Mucosa of descending colon (tissue), 3 donors: ENCODE measurements around the gene RPL10. TPM values are rescaled to one million over a fixed set of nuclear protein-coding genes. Genes with fewer than 3 reads are reported as not detected.

Experiments used
- ATAC-seq: fragments of 200-7000 bp; cut with Tn5 transposase; one replicate; pipeline ENCODE4 v1.9.1; 2020; ENCODE audit warnings: mild to moderate bottlenecking, moderate library complexity
- DNase-seq, 3 donors: peaks; one replicate each; pipeline ENCODE4 v3.0.0-alpha.2; 2020
- H3K36me3 ChIP-seq: fragments of 200-600 bp; one replicate; pipeline ENCODE4 v1.8.0; 2021; ENCODE audit warnings: low read depth, mild to moderate bottlenecking
- H3K4me1 ChIP-seq: fragments of 200-600 bp; one replicate; pipeline ENCODE4 v1.8.0; 2021; ENCODE audit warnings: low read depth, mild to moderate bottlenecking
- H3K4me3 ChIP-seq: fragments of 200-600 bp; one replicate; pipeline ENCODE4 v1.8.0; 2021; ENCODE audit warnings: mild to moderate bottlenecking
- H3K9me3 ChIP-seq: fragments of 200-600 bp; one replicate; pipeline ENCODE4 v1.8.0; 2021; ENCODE audit warnings: mild to moderate bottlenecking
- intact Hi-C, 2 donors: fragments of 100-400 bp; cut with DNase I in 1 of 2; cut with micrococcal nuclease in 1 of 2; formaldehyde crosslinking; loops; one replicate each; pipeline versions ENCODE4 v1.11.0 to v1.11.1; 2022; cut with DNase I, micrococcal nuclease
- total RNA-seq, 3 donors: library from RNA; stranded (reverse); fragmentation: NEBNext Ultra II Directional in 2 of 3; extraction: Animal tissue kit (Norgen Biotek cat#: 25700) in 2 of 3; gene quantifications; one replicate each; pipeline versions ENCODE4 v1.2.1 to v1.2.4, GENCODE V29; 2021 to 2023
- TF ChIP-seq, protein P1 (sequence below): fragments of 200-600 bp; IDR thresholded peaks from one replicate; pipeline ENCODE4 v1.8.0; 2022; ENCODE audit warnings: antibody characterized with exemption, mild to moderate bottlenecking
- donor health status: DM: no; HTN: no; CAD: no; lungs with moderate emphysema.
- donor health status: DM: no; HTN: no; CAD: no.
- donor health status: DM: no; HTN: yes; CAD: no.

The RPL10 gene
- total RNA-seq, 3 donors from 2014 or later = 2,179 to 2,606 (median 2,424) TPM

DNA sequence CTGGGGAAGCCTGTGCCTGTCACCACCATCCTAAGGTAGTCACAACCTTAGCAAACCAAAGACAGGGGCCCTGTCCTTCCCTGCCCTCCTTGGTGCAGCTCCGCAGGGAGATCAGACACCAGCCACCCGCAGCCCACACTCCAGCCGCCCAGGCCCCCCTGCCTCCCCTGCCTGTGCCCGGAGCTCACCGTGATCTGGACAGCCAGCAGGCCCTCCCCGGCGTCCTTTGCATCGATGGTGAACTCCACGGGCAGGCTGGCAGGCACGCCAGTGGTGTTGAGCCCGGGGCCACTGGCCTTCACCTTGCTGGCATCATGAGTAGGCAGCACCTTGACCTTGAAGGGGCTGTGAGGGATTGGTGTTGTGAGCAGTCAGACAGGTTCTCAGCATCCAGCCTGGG lies 40.2 kb upstream of the RPL10 start:
- Histone ChIP-seq H3K4me1 (no peaks in the 10 kb centered on the region), H3K36me3 (no peaks in the 10 kb centered on the region), H3K9me3 (no peaks in the 10 kb centered on the region), H3K4me3 (no peak overlapping the region)
- TF ChIP-seq, protein P1, sequence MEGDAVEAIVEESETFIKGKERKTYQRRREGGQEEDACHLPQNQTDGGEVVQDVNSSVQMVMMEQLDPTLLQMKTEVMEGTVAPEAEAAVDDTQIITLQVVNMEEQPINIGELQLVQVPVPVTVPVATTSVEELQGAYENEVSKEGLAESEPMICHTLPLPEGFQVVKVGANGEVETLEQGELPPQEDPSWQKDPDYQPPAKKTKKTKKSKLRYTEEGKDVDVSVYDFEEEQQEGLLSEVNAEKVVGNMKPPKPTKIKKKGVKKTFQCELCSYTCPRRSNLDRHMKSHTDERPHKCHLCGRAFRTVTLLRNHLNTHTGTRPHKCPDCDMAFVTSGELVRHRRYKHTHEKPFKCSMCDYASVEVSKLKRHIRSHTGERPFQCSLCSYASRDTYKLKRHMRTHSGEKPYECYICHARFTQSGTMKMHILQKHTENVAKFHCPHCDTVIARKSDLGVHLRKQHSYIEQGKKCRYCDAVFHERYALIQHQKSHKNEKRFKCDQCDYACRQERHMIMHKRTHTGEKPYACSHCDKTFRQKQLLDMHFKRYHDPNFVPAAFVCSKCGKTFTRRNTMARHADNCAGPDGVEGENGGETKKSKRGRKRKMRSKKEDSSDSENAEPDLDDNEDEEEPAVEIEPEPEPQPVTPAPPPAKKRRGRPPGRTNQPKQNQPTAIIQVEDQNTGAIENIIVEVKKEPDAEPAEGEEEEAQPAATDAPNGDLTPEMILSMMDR = no peak
- ATAC-seq (no peak), DNase-seq (no peak)
- intact Hi-C loops = no loop called here

DNA sequence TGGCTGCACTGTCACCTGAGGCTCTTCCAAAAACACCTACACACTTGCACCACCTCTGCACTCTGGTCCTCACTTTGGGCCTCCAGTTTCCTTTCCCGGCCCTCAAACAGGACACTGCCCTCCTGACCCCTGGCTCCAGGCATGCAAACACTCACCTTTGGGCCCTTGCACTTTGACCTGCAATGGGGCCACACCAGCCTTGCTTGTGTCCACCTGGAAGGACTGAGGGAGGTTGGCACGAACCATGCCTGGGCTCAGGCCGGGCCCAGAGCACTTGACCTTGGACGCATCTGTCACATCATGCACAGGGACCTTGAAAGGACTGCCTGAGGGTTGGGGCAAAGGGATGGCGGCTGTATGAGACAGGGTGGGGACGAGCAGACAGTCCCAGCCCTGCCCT lies 39.3 kb upstream of the RPL10 start:
- intact Hi-C loops = no loop called here
- DNase-seq = no peak
- Histone ChIP-seq H3K4me1 (no peaks in the 10 kb centered on the region), H3K36me3 (no peaks in the 10 kb centered on the region), H3K9me3 (no peaks in the 10 kb centered on the region), H3K4me3 (no peak overlapping the region)
- ATAC-seq = no peak
- TF ChIP-seq, protein P1 = no peak

DNA sequence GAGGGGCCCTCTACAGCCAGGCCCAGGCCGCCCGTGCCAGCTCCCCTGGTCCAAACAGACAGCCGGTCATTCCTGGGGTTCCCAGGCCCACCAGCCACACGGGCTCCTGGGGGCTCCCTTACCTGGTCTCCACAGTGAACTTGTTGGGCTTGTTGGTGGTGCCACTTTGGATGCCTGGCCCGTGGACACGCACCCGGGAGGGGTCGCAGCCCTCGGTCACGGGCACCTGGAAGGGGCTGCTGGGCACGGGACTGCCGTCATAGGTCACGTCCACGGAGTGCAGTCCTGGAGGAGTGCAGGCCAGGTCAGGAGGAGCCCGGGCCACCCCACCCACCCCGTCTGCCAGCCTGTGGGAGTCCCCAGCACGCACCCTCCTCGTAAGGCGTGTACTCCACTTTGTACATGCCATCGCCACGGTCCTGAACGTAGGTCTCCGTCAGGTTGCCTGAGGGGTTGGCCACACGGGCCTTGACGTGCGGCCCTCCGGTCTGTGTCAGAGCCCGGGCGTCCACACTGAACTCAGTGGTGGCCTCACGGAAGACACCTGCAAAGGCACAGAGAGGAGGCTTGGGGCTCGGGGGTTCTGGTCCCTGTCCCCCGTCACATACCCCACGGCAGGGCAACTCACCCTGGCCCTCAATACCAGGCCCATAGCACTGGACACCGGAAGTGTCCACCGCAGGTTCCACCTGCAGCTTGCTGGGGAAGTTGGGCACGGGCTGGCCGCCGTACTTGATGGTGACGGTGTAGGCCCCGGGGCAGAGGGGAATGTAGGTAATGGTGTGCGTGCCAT lies 38.6 kb upstream of the RPL10 start:
- TF ChIP-seq, protein P1 = no peak
- Histone ChIP-seq H3K4me1 (no peaks in the 10 kb centered on the region), H3K36me3 (no peaks in the 10 kb centered on the region), H3K9me3 (no peaks in the 10 kb centered on the region), H3K4me3 (no peak overlapping the region)
- no peak for DNase-seq
- no peak for ATAC-seq
- intact Hi-C loops = no loop called here

DNA sequence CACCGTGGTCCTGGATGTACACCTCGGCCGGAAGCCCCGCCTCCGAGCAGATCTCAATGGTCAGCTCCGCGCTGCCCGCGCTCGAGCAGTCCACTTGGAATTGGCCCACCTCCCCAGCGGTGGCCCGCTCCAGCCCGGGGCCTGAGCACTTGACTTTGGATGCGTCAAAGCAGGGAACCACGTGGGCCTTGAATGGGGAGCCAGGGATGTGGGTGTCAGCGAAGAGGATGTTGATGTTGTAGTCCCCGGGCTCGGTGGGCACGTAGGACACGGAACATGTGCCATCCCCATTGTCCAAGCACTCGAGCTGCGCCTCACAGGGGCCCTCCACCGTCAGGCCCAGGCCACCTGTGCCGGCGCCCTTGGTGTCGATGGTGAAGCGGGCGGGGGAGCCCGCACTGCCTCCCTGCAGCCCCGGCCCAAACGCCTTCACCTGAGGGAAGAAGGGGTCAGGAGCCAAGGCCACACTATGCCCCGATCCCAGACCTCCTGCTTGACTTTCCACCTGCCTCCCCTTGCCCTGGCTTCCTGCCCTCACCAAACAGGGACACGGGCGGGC lies 37.9 kb upstream of the RPL10 start:
- TF ChIP-seq, protein P1 = no peak
- Histone ChIP-seq H3K9me3 (no peaks in the 10 kb centered on the region), H3K4me3 (no peak overlapping the region), H3K36me3 (no peaks in the 10 kb centered on the region), H3K4me1 (no peaks in the 10 kb centered on the region)
- ATAC-seq (no peak), DNase-seq (no peak)
- intact Hi-C loops = no loop called here

DNA sequence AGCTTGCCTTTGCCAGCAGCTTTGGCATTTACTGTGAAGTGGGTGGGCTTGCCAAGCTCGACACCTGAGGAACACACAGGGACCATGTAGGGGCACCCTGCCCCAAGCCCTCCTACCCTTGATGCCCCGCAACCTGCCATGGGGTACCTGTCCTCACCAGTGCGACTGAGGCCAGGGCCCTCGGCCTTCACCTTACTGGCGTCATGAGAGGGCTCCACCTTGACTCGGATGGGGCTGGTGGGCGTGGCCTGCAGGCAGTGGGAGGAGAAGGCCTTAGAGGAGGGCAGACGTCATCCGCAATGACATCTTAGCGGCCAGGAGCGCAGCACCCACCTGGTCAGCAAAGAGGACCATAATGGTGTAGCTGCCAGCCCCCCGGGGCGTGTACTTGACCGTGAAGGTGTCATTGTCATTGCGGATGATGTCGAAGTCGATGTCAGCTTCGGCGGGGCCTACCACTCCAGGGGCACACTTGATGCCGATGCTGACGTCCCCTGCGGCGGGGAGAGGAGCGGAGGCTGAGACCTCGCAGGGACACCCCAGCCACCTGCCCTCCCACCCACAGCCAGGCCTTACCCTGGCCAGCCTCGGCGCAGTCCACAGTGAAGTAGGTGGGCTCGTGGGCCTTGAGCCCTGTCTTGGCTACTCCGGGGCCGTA lies 36.0 kb upstream of the RPL10 start:
- intact Hi-C loops = no loop called here
- TF ChIP-seq, protein P1 = no peak
- no peaks in the 10 kb centered on the region for H3K4me1 ChIP-seq
- no peaks in the 10 kb centered on the region for H3K36me3 ChIP-seq
- no peak overlapping the region for H3K4me3 ChIP-seq
- no peaks in the 10 kb centered on the region for H3K9me3 ChIP-seq
- ATAC-seq (no peak), DNase-seq (no peak)
